Fibroblast of gingiva (primary cell): ENCODE data around the gene CD160.
A peak's percentile ranks its signal among the peaks of the same experiment; 100 is the strongest.
"Not testable (repeated sequence)": the region's sequence is repeated elsewhere in the genome, so short reads cannot be mapped to it uniquely, and the experiment has no call there.

Source experiments
- DNase-seq: peaks from one replicate; pipeline ENCODE4 v3.0.0-alpha.2; 2011; ENCODE audit warnings: low read depth

Gene CD160, protein sequence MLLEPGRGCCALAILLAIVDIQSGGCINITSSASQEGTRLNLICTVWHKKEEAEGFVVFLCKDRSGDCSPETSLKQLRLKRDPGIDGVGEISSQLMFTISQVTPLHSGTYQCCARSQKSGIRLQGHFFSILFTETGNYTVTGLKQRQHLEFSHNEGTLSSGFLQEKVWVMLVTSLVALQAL

DNA sequence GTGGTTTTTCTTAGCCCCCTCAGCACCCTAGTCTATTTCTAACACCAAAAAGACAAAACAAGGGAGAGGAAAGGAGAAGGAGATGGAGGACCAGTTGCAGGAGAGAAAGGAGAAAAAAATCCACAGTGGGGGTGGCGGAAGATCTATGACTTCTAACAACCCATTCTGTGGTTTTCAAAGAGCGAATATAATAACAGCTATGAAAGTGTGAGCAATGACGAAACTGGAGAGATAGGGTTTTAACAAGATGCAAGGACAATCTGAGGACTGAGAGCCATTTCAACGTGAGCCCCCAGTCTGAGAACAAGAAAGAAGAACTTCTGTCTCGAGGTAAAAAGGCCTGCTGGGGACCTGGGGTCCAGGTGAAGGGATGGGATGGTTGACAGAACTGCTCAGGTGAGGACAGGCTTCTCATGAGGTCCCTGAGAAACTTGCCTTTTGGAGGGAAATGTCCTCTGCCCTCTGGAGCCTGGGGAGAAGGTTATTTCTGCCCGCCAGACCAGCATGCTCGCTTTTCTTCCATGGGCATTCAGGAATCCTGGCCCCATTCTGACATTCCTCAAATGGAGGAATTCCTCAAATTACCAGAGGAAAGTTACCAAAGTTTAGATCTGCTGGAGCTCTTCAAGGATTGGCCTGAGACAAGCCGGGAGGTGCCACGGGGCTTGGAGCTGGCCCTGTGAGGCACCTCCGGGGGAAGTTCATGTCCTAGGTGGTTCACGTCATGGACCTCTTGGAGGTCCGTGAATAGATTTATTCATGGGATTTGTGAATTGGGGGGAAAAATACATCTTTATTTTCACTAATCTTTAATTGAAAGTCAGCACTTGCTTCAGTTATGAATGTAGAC is at the start of gene CD160:
CD160 (plus strand) TSS at position 270 of the 850 bp plus-strand sequence. CDS start 8,829 bp downstream, outside the sequence.
- DNase-seq: no peak

DNA sequence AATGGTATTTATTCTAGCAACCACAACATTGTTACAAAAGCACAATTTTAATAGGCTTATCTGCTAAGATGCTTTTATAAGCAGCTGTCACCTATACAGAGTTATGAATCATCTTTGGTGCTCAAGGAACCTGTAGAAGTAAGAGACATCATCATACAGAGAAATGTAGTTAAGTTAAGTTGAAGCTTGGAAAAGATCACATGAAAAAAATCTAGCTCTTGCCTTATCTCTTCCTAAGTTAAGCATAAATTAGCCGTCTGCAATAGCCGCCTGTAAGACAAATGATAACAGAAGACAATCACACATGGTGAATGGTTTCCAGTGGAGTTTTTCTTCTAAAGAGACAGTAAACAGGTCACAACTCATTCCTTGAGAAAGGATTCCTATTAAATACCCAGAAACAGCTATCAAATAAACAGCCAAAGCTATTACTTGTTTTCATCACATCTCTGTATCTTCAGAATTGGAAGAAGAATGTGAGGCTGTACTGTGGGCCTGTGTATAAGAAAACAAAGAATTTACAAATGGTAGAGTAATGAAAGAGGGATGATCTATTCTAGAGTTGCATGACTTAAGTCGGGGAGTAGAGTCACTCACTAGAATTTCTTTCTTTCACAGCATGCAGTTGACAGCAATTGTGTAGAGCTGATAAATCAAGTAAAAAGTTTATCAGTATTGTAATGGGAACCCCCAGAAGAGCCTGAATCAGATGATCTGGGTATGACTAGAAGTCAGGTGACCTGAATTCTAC is 48.1 kb upstream of the CD160 start:
- not testable (repeated sequence) for DNase-seq

DNA sequence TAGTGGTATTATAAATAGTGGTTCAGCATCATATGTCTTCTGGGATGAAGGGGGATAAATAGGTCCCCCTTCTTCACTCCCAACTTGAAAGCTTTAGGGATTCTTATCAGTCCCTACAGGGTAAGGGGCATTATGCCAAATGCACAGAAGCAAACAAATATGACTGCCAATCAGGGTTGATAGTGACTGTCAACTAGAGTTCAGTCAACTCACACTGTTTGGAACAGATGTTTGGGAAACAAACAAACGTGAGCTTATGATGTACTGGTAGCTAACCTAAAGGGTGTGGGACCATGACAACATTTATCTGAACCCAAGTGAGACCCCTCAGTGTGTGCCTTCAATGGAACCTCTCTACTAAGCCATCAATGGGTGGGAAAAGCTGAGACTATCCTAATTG is 46.1 kb upstream of the CD160 start:
- not testable (repeated sequence) for DNase-seq

DNA sequence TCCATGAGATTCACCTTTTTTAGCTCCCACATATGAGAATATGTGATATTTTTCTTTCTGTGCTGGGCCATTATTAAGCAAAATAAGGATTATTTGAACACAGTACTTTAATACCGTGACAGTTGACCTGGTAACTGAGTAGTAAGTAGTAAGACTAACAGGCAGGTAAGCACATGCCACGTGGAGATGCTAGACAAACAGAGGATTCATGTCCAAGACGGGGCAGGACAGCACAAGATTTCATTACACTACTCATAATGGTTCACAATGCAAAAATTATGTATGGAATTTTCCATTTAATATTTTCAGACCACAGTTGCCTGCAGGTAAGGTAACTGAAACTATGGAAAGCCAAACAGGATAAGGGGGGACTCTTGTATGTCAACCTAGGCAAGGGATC is 34.4 kb upstream of the CD160 start:
- DNase-seq: not testable (repeated sequence)

DNA sequence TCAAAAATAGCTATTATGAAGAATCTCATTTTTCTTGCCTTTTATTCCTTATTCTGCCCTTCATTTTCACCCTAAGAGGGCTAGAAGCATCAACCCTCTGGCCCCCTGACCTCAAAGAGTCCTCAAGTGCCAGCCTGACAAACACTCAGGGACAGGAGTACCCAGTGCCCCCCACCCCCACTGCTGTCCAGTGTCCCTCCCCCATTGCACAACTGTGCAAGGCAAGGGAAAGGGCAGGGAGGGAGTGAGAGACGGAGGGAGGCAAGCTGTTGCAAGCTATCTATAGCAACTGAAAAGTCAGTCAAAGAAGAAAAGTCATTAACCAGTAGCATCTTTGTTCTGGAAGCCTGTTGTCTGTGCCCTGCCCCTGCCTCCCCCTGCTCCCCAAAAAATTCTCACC is 33.2 kb upstream of the CD160 start:
- not testable (repeated sequence) for DNase-seq

DNA sequence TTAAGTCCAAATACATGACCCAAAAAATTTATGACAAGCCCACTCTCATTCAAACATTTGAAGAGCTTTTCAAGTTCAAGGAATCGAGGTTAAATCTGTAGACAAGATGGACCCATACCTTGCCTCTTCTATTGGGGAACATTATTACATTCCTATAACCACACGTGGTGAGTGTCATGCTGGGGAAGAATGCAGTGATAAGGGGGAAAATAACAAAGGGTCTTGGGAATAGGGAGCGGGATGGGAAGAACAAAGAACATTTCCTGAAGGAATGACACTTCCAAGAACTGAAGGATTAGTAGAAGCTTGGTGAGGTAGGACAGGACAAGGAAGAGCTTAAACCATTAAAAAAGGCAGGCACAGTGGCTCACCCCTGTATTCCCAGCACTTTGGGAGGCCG is 31.0 kb upstream of the CD160 start:
- DNase-seq: no peak

DNA sequence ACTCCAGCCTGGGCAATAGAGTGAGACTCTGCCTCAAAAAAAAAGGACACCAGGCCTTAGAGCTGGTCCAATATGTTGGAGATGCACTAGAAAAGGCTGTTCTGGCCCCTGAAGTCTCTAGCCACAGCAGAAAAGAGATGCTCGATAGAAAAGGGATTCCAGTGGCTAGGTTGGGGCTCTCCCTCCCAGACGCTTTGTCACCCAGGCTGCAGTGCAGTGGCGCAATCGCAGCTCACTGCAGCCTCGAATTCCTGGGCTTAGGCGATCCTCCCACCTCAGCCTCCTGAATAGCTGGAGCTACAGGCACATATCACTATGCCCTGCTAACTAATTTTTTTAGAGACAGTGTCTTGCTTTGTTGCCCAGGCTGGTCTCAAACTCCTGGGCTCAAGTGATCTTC is 30.4 kb upstream of the CD160 start:
- no peak for DNase-seq

DNA sequence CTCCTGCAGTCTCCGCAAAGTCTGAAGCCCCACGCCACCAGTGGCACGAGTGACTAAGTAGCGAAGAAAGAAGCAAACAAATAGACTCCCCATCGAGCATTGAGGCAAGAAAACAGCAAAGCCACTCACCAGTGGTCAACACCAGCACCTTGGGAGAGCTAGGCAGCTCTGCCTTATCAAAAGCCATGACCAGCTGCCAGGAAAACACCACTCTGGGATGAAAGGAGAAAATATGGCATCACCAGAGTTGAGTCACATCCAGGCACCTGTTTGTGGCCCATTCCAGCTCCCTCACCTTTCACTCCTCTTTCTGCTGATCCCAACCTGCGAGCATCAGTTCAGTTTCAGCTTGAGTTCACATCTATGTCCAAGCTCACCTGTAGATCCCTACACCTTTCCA is 29.4 kb upstream of the CD160 start:
- no peak for DNase-seq

DNA sequence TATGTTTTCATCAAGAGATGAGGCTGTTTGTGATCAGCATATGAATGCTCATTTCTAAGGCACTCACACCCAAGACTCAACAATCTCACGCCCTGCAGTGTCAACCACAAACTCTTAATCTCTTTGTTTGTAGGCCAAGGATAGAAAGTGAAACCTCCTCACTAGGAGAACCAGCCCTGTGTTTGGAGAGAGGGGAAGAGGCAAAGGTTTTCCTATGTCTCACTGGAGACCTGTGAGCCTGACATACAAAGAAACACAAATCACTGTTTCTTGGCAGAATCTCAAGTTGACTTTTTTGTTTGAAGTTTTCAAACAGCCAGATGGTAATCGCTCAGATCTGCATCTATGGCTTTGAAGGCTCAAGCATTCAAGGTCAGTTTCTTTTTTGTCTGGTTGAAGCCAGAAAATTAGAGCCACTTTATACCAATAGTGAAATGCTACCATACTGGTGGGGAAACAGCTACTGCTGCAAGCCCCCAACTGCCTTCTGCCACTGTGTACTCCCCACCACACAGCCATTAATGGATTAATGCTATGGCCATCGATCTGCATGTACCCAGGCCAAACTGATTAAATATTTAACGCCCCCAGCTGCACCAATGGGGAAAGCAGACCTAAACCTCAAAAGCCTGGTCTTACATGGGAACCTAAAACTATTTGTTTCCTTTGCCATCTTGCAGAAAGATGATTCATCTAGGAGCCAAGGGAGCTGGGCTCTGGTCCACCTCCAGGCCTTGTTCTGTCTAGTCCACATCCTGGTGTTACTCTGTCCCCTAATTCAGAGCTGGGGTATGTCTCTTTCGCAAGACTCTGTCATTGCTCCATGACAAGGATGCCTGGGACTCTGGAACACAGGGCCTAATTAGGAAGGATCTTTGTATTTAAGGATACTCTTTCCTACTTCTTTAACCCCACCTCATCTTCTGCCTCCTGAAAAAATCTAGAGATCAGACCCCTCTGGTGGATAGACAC is 28.4 kb upstream of the CD160 start:
- DNase-seq: peak; percentile 82

DNA sequence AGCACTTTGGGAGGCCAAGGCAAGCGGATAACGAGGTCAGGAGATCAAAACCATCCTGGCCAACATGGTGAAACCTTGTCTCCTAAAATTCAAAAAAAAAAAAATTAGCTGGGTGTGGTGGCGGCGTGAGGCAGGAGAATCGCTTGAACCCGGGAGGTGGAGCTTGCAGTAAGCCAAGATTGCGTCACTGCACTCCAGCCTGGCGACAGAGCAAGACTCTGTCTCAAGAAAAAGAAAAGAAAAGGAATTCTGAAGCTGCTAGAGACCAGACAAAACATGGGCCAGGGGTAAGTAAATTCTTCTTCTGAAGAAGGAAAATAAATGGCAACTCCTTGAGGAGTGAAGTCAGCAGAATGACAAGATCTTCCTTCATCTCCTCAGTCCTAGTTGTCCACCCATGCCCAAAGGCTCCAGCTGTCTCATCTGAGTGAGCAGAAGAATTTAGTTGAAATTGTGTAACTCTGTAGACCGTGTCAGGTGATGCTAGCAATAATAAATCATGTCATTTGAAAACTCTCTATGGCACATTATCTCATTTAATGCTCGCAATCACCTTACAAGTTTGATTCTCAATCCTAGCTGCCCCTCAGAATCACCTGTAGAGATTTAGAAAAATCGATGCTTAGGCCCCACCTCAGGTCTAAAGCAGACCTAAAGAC is 26.4 kb upstream of the CD160 start:
- no peak for DNase-seq

DNA sequence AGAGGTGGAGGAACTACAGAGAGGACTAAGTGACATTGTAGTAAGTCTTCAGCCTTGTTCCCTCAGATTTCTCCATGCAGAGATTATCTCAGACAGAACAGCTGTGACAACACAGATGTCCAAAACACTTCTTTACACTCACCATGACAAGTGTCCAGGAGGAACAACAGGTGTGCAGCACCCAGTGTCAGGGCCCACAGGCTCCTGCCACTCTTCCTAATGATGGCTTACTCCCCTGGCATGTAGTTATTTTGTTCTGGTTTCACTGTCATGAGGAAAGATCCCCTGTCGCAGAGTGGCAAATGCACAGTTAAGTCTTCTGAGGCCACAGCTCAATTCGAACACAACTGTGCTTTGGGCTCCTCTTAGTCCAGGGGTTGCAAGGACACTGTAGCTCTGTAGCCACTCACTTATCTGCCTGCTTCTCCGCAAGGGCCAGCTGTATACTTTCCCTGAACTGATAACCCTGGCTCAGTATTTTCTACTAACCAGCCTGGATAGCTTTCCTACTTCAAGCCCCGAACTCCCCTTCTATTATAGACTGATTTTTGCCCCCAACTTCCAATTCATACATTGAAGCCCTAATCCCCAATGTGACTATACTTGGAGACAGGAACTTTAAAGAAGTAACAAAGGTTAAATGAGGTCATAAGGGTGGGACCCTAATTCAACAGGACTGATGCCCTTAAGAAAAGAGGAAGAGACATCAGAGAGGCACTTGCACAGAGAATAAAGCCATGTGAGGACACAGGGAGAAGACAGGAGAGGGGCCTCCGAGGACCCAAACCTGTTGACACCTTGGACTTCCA is 23.3 kb upstream of the CD160 start:
- DNase-seq: no peak

DNA sequence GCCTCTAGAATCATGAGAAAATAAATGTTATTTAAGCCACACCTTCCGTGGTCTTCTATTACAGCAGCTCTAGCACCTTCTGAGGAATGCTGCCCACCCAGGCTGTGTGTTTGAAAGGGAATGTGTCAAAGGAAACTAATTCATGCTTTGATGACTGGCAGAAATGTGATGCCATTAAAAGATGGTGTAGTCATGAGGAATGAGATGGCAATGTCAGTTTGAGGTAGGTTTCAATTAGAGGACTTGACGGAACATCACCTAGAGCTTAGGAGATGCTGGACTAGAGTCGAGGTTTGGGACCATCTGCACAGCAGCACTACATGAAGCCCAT is 22.7 kb upstream of the CD160 start:
- no peak for DNase-seq

DNA sequence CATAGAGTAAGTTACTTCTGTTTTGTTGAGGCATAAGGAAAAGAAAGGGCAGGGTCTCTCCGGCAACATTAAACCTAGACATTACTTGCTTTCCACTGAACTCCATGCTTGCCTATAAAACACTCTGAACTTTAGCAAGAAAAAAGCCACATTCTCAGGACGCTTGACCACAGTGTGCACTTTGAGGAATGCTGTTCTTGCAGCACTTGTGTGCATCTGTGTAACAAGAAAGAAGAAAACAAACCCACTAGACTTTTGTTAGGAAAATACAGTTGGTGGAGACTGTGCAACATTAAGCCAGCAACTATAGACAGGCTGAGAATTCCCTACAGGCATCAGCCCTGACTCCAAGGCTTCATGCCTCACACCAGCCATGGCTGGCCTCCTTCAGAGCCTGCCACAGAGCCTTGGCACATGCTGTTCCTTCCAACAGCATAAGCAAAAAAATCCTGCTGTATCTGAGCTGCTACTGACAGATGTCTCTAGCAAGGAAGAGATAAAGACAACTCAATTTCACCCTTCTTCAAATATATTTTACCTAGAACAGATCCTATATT is 17.9 kb upstream of the CD160 start:
- DNase-seq: no peak

DNA sequence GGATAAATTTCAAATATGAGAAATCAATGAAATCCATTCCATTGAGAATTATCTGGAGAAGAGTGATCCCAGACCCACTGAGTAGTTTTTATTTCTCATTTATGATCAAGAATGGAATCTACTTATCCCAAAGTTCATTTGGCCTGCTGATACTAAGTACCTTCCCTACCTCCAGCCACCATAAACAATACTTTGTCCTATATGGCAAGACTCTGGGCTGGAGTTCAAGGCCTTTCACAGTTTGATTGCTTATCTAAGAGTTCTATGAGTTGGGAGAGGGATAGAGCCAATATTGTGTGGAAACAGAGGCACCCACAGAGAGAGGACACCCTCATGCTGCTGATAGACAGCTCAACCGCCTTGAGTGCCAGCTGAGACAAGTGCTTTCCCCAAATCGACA is 17.2 kb upstream of the CD160 start:
- no peak for DNase-seq

DNA sequence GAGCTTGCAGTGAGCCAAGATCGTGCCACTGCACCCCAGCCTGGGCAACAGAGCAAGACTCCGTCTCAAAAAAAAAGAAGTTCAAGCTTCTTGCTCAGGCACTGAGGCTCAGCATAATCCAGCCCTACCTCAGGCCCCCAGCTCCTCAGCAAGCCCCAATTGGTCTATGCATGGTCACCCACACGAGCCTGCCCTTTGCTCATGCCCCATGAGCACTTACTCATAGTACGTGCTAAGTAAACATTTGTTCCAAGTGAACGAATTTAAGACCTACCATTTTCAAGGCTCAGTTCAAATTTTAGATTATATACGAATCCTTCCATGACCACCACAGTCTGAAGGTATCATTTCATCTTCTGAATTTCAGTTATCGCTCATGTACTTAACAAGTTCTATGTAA is 16.5 kb upstream of the CD160 start:
- no peak for DNase-seq

DNA sequence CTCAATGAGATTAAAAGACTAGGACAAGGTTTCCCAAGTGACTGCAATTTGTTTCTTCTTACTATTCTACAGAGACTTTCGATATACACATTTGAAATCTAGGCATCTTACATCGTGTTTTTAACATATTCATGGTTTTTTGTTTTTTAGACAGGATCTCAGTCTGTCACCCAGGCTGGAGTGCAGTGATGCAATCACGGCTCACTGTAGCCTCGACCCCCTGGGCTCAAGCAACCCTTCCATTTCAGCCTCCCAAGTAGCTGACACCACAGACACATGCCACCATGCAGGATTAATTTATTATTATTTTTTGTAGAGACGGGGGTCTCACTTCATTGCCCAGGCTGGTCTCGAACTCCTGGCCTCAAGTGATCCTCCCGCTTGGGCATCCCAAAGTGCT is 13.7 kb upstream of the CD160 start:
- DNase-seq: no peak

DNA sequence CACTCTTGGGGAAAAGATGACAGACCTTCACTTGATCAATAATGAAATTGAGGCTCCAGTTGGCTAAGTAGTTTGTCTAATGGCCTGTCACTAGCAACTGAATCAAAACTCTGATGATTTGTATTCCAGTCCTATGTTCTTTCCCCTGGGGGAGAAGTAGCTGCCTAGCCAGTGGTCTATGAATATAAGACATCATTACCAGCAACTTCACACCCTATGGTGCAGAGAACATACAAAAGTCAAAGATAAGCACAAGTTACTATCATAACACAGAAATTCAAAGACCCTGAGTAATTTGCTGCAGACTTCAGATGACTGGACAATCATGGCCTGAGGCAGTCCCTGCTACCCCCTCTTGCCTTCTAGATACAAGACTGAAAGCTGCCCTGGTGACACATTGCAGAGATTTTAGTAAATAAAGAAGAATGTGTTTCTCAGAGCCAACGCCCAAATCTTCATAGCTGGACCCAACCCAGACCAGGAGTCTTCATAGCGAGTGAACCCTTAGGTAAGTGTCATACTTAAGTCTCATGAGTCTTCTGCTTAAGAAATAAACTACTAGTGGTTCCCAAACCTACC is 13.1 kb upstream of the CD160 start:
- no peak for DNase-seq

DNA sequence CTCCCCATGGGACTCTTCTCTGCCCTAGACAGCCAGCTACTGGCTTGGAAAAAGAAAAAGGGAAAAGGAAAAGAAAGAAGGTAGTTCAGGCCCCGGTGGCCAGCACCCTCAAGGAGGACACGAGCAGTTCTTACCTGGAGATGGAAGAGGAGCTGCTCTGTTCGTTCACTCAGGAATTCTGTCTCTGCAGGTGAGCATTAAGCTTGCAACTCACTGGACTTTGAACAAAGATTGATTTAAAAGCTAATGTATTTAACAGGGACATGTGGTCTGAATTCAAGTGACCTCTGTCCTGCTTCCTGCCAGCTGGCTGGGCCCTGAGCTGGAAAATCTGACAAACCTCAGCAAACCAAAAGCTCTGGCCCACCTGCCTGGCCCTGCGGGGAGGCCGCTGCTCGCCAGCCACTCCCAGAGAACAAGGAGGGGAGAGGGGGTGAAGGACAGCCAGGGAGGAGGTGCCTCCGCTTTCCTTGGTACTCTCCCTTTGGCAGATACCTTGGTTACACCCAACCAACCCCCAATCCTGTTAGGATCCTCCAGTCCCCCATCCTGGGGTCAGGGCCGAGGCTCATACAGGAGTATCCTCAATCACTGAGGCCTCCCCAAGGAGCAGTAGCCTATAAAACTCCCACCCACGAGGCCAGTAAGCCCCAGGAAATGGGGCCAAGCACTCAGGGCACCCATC is 12.0 kb upstream of the CD160 start, which contains the start of gene PDZK1:
PDZK1 (minus strand) TSS at position 186 of the 685 bp plus-strand sequence. CDS start 19,347 bp downstream, outside the sequence.
- DNase-seq: no peak

DNA sequence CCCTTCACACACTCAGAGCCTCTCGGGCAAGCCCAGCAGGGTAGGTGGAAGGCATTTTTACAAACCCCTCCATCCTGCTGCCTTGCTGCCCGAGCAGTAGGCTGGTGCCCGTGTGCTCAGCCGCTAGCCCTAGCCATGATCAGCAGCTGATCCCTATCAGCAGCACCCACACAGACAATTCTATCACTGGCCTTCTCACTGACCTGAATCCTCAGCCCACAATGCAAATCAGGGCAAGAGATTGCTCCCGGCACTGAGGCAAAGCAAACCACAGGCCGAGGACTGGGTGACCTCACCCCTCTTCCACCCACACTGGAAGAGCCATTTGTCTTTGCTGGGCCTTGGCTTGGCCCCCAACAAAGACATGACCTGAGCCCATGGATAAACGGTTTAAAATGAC is 11.2 kb upstream of the CD160 start:
- DNase-seq: no peak
